SH-SY5Y (cell line): ENCODE results near the gene TMEM178B.

Experiments
- GATA2 ChIP-seq: IDR thresholded peaks from 2 replicates; pipeline ENCODE4 v1.6.1; 2011; ENCODE audit warnings: mild to moderate bottlenecking, low read depth, low read length
- GATA3 ChIP-seq: IDR thresholded peaks from 2 replicates; pipeline ENCODE4 v1.6.1; 2011; ENCODE audit warnings: low read depth, mild to moderate bottlenecking, low read length, moderate library complexity

GRCh38 chr7:141464551-141464950, 390.7 kb downstream of the TMEM178B start:
- no peak for TF ChIP-seq GATA3
- no peak for TF ChIP-seq GATA2
